SIG-M5 treated with dmso at 0.1 percent for 504 hours (cell line): ENCODE data around the gene ASTN2.

Source experiments
- DNase-seq: peaks from one replicate; lab custom pipeline; 2025; ENCODE audit not compliant: unreplicated experiment; lab: John Stamatoyannopoulos, UW

Gene ASTN2

DNA sequence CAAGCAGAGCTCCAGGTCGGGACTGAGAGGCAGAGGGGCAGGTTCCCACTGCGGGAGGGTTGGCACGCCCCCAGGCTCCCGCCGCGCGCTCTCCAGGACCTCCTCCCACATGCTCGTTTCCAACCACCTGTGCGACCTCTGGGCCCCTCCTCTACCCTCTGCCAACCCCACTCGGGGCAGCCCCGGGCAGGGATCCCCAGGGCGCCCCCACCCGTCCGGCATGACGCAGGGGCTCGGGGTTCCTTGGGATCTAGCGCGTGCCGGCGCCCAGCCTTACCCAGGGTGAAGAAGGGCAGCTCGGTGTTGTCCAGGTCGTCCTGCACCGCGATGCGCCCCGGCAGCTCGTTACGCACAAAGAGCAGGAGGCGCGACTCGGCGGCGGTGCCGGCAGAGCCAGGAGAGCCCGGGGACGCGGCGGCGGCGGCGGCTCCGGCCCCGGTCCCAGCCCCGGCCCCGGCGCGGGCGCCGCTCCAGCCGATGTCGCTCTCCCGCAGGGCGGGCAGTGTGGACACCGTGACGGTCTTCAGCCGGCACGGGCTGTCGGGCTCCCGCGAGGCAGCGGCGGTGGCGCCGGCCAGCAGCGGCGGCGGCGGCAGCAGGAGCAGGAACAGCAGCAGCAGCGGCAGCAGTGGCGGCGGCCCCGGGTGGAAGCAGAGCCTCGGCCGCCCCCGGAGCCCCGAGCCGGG, 494 bp downstream of the ASTN2 start:
- DNase-seq = no peak

DNA sequence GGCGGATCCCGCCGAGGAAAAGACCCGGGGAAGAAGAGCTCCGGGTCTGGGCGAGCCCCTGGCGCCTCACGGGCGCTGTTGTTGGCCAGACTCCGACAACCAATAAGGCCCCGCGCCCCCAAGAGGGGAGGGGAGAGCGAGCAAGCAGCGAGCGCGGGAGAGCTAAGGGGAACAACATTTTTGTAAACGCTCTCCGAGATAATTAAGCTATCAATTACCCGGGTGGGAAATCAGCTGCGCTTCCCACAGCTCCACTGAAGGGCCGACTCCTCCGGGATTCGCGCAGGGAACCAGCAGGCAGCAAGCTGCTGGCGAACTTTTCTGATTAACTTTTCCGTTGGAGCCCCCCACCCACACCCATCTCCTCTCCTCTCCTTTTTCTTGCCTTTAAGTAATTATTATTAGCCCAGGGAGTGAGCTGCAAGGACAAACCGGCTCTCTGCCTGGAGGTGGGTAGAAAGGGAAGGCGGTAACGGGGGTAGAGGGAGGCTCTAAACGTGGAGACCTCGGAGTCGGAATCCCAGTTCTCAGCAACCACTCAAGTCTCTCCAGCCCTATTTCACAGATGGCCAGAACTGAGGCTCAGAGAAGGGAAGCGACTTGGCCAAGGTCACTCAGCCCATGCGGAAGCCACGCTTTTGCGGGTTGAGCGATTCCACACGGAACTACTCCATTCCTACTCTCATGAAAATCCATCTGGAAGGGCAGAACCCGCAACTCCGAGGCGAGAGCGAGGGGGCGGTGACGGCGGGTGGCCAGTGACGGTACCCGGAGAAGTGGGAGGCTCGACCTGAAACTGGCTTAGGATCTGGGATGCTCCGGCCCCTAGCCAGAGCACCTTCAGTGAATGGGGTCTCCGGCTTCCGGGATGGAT, 1.3 kb downstream of the ASTN2 start:
- DNase-seq = no peak

DNA sequence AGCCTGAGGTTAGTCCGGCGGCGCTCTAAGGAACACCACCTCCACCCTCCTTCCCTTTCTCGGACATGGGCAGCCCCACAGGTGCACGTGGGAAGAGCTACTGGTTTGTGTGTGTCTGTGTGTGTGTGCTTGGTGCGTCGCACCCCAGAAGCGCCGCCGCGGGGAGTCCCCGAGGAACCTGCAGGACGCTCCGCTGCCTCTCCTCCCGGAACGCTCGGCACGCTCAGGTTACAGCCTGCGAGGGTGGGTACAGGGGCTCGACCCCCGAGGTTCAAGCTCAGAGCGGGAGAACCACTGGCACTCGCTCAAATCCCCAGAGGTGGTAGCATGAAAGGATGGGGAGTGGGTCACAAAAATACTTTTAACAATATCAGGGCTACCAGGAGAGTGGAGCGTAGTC, 2.0 kb downstream of the ASTN2 start:
- DNase-seq = no peak

DNA sequence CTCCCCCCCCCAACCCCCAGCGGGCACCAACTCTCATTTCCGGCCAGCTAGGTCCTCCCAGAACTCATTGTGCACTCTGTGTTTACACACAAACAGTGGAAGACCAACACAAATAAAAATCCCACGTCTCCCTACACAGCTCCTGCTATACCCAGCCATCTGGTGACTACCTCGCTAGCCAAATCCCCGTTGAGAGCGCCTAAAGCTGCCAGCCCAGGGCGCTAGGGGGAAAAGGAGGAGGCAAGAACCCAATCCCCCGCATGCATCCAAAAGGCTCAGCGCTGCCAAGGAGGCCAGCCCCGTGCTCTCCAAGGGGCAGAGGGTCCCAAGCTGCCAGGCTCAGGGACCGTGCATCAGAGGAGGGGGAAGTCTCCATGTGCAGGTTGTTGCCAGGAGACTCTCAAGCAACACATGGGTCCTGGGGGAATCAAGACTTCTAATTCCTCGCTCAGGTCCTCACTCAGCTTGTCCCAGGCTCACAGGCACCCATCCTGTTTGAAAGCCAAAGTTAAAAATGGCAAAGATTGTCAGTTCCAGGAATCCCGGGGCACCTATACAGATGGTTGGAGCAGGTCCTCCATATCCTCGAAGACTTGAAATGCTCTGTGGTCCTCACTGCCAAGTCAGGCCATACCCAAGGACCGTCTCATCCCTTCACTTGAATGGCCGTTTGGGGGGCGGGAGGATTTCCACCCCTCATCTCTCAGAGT, 2.7 kb downstream of the ASTN2 start:
- no peak for DNase-seq

DNA sequence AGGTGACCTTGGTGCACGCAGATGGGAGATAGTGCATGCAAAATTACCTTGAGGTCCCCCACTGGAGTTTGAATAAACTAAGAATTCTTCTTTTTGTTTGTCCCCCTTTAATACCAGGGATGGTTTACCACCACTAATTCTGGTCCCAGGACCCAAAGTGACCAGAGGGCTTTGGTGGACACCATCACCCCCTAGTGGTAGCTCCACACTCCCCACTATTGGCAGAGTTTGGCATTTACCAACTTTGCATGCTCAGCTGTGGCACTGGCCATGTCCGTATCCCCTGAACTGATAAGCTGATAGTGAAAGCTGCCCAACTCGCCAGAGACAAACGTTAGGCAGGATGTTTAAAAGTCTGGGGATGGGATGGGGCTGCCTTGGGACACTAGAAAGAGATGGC, 3.3 kb downstream of the ASTN2 start:
- no peak for DNase-seq

DNA sequence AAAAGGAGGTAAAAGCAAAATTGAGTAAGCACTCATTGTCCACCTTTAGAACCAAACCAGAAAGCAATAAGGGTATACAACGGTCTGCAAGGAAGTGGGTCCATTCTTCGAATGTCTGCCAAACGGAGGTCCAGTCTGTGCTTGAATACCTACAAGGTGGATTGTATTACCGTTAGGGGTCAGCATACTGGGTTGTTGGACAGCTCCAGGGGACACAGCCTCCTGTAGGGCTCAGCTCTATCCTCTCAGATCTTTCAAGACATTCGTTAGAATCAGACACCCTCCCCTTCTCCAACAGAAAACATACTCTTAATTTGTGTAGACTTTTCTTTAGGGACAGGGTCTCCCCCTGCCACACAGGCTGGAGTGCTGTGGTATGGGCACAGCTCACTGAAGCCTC, 5.5 kb downstream of the ASTN2 start:
- DNase-seq = no peak

DNA sequence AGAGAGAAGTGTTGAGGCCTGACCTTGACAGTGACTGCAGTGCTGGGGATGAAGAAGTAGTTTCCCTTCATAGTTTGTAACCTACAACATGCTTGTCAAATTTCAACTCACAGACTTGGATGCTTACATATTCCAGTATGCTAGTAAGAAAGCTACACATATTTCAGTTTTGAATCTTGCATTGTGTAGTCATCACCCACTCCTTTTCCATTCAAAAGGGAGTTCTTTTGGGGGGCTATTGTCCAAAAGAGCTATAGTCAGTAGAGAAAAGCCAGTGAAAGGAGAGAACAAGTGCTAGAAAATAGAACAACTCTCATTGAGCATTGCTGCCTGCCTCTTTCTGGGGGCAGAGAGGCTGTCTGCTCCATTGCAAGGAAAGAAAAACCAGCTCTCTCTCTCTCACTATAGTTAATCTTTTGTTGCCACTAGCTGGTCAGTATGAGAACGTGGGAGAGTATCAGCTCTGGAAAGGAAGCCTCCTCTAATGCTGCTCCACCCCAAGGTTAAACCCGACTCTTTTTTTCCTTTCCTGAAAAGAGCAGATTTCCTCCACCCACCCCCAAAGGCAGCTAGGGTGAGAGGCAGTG, 7.3 kb downstream of the ASTN2 start:
- no peak for DNase-seq

DNA sequence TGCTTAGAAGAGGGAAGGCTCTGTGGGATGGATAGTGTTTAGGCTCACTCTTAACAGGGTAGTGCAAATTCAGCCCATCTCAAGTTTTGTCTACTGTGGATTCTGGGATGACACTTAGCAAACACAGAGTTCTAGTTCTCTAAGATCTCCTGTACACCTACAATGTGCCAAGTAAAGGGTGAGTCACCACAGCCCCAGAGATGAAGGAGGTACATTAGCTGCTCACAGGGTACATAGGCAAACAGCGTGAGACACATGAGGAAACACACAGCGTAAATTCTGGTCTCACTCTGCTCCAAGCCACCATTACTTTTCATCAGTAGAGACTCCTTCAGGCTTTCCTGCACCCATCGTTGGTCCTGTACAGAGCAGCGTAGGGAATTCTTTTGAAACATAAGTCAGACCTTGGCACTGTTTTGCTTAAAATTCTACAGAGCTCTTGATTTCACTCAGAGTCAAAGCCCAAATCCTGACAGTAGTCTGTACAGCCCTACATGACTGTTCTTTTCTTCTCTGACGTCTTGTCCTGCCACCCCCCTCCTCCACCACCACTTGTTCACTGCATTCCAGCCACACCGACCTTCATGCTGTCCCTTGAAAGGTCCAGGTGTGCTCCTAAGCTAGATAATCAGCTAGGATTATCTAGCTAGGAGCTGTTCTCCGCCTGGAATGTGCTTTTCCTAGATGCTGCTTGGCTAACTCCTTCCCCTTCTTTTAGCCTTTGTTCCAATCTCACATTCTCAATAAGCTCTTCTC, 8.7 kb downstream of the ASTN2 start:
- no peak for DNase-seq

DNA sequence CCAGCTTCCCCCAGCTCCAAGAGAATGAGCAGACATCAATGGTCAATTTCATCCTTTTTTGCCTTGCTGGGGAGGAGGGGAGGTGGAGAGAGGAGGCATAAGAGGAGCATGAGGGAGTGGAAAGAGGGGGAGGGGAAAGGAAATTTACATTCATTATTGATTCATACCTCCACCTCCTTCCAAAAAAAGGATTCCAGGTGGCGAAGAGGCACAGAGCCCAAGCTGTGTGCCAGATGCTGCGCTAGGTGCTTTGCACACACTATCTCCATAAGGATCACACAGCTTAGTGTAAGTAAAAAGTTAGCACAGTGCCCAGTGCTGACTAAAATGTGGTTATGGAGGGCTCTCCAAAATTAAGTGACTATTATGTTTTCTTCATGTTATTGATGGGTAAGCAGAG, 11.0 kb downstream of the ASTN2 start:
- no peak for DNase-seq

DNA sequence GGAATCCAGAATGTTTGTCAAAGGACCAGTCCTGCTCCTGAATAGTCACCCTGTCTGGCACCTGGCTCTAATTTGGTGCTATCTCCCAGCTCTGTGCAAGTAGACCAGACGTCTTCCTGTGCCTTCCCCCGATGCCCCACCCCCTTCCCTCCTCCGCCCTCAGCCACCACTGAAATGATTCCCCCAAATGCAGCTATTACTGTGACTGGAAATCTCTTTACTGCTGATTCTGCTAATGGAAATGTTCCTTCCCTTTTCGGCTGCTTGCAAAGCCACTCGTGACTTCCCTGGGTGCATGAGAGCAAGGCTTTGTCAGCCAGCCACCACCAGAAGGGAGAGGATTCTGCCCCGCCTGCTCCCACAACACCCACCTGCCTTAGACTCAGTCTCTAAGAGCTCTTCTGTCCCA, 11.4 kb downstream of the ASTN2 start:
- no peak for DNase-seq

DNA sequence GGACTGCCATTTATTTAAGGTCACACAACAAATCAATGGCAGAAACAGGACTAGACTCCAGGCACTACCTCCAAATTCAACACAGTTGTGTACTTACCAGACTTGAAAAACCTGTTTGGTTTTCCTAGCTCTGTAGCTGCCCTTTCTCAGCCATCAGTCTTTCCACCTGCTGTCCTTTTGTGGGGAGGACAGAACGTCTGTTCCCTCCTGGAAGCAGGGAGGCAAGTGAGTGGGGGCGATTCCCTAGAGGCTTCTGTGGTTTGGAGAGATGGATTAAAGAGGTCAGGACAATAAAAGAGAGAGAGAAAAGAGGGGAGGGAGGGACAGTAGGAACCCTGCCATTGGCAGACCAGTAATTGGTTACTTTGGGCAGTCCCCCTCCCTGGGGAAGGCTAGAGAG, 14.7 kb downstream of the ASTN2 start:
- DNase-seq = peak; percentile 66

DNA sequence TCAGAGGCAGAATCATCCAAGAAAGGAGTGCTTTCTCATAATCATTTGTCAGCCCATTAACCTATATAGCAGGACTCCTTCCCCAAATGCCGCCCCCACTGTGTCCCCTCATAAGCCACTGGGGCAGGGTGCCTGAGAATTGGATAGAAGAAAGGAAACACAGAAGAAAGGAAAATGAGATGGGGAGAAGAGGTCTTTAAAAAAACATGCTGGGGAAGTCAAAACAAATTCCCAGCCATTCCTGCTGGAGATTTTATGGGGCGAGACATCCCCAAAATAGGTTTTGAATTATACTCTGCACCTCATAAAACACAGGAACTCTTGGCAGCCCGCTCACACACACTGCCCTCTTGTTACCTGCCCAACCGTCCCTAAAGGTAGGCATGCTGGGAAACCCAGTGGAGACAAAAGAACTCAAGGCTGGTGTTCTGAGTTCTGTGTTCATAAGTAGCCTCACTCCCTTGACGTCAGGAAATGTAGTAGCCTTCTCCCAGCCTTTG, 19.7 kb downstream of the ASTN2 start:
- no peak for DNase-seq

DNA sequence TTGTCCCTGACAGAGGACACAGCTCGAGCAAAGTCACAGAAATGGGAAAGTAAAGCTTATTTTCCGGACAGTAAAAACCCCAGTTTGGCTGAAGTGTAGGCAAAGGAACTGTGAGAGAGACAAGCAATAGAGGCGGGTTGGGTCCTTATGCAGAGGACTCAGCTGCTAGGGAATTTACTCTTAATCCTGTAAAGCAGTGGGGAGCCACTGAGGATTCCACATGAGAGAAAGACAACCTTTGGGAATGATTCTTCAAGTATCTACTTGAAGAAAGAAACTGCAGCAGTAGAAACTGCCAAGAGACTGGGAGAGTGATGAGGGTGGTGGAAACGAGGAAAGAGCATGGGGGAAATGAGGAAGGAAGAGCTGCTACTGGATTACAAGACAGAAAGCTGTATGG, 20.2 kb downstream of the ASTN2 start:
- DNase-seq = no peak

DNA sequence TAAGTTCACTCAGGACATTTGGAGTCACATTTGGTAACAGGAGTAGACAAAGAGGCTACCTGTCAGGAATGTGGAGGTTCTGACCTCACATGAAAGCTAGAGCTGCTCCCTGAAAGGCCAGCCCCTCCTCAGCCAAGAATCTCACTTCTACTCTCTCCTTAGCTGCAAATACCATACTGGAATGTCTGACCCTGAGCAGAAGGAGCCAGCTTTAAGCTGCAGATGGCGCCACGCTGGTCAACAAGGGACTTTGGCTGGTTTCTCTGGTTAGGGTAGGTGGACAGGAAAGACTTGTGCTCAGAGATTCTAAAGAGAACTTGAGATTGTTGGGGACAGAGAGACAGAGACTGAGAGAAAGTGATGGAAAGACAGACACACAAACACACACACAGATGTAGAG, 21.9 kb downstream of the ASTN2 start:
- DNase-seq = no peak

DNA sequence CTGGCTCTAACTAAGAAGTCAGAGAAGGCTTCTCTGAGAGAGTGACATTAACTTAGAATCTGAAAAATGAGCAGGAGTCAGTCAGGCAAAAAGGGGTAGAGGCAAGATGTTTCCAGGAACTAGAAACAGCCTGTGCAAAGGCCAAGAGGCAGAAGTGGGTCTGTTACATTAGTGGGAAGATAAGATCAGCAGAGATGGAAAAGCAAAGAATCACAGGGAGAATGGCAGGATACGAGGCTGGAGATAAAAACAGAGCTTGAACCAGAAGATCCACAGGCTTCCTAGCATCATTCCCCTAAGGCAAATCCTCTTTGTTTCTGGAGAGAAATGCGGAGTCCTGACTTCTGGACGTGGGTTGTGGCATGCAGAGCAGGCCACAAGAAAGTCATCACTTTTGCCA, 27.4 kb downstream of the ASTN2 start:
- no peak for DNase-seq

DNA sequence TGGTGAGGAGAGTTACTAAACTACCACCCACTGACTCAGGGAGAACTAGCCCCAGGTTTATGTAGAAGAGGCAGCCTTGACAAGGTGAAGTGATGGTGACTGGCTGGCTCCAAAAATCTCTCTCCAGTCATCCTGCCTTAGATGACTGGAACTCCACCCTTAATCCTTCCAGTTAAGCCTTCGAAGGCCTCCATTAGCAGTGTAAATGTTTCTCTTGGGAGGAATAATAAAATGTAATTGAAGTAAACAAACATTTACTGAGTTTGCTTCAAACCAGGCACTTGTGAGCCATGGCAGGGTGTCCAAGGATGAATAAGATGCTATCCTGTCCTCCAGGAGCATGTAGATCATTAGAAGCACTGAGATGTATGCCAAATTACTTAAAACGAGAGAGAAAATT, 35.5 kb downstream of the ASTN2 start:
- DNase-seq = no peak

DNA sequence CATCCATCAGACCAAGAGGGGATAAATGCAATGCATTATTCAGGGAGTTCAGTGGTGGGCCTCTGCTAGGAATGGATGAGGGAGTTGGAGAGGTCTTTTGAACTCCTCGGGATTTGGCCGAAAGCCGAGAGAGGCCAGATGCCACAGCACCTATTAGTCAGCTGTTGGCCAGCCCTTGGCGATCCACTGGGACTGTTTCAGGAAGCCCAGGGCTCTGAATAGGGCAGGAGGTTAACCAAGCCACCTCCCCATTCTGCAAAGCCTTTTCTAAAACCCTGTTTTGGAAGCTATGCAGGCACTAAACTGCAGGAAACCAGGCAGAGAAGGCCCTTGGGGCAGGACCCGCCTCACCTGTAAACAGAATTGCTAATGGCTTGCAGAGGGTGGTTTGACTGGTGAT, 37.8 kb downstream of the ASTN2 start:
- DNase-seq = no peak

DNA sequence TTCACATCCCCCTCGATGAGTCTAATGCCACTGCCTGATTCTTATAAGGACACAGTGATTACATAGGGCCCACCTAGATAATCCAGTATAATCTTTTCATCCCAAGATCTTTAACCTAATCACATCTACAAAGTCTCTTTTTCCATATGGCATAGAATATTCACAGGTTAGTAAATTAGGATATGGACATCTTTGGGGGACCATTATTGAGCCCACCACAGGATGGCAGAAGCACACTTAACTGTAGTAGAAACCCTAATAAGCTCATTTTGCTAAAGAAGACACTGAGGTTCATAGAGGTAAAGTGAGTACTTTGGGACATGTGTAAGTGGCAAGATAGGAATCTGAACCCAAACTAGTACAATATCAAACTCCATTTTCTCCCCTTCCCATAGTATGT, 38.9 kb downstream of the ASTN2 start:
- no peak for DNase-seq

DNA sequence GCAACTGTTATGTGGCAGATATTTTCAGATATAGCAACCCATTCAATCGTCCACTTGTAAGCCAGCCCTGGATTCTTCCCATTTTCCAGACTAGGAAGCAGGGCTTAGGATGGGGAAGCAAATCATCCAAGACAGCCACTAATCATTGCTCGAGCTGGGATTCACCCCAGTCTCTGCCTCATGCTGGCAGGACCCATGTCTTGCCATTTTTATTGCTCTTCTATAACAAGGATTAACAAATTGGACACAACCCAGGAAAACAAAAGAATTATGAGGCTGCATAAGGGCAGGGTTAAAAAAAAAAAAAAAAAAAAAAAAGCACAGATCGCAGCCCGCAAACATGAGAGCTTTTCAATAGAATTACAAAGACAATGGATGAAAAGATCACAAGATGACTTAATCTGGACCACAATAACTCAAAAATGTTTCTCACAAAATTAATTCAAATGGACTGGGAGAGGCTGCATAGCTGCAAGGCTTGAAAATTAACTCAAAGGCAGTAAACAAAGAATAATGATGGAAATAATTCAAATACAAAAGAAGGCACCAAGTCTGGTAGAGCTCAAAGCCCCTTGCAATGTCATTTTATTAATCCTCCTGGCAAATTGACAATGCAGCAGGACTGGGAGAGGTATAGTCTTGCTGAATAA, 40.7 kb downstream of the ASTN2 start:
- DNase-seq = no peak

DNA sequence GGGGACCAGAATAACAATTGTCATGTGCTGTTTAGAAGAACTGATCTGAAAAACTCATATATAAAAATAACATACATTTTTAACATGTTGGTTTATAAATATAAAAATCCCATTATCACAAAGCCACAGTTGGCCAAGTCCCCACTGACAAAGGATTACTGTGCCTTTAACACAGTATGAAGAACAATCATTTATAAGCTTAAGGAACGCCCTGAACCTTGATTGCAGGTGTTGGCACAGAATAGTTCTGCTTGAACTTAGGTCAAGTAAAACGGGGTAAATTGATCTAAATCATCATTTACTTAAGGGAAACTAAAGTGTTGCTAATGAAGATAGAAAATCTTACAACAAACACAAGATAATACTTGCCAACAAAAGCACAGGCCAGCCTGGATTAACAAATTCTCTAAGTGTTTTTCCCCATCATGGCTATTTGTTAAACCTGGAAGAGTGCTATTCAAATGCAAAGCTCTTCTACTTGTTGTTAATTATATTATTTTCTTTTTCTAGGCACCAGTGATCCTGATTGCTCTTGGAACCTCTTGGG, 46.1 kb downstream of the ASTN2 start:
- no peak for DNase-seq
